ENCODE measurements around the gene ANKZF1.

ANKZF1 gene

GRCh38 chr2:219284501-219285372 lies 55.1 kb downstream of the ANKZF1 start:
- DNase-seq: no peak

DNA sequence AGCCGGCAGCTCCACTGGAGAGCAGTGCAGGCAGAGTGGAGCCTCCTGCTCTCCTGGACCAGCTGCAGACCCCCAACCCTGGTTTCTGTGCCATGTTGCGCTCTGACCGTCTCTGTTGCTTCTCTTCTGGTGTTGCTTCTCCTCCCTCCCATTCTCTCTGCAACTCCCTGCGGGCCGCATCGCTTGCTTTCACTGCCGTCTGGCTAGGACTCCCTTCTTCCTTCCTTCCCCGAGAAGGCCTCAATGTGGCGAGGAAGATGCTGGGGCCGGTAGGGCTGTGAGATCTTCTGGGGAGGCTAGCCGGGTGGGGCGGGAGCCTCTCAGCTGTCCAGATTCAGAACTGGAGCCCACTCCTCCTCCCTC lies 55.7 kb downstream of the ANKZF1 start:
- no peak for DNase-seq

GRCh38 chr2:219285894-219286425 lies 56.4 kb downstream of the ANKZF1 start:
- no peak for DNase-seq
